ENCODE data around the gene GPER1.

- TF ChIP-seq CTCF (IDR thresholded peaks at IDR 0.05; ENCODE audit: low read length): no peak
- no peak for TF ChIP-seq EZH2 (IDR thresholded peaks at IDR 0.05; ENCODE audit: borderline replicate concordance, low read length)
Observed at GRCh38 chr7:1121476-1121875, 33.6 kb downstream of the GPER1 start.
